CD4-positive, alpha-beta T cell treated with Interleukin-4 for 4 hours (primary cell): ENCODE results near the gene DIP2B.
"Not testable (repeated sequence)": the region's sequence is repeated elsewhere in the genome, so short reads cannot be mapped to it uniquely, and the experiment has no call there.

Experiments used
- DNase-seq: peaks from one replicate; pipeline ENCODE4 v3.0.0-alpha.2; 2020

DIP2B gene

DNA sequence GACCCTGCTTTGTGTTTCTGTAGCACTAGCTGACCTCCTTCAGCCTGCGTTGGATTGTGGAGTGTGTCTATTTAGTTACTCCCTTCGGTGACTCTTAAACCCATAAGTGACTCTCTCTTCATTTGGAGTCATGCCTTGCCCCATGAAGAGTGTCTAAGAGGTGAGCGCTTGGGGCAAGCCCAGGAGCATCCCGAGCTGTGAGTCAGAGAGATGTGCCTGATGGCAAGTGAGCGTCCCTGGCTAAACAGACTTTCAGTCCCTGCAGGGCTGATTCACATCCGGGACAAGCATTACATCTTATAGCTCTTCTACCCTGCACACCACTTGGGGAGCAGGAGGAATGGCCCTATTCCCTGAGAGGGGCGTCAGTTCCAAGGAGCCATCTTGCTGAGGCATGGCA, 234.8 kb downstream of the DIP2B start:
- DNase-seq, result no peak

GRCh38 chr12:50740307-50740706, 235.5 kb downstream of the DIP2B start:
- no peak for DNase-seq

DNA sequence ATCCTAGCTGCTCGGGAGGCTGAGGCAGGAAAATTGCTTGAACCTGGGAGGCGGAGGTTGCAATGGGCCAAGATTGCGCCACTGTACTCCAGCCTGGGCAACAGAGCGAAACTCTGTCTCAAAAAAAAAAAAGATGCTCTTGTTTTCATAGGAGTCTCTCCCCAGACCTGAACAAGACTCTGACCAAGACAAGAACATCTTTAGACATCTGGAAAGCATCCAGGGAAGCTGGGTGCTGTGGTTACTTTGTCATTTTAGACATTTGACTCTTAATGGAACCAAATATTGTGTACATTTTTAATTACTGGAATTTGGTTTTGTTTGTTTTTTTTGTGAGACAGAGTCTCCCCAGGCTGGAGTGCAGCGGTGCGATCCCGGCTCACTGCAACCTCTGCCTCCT, 238.0 kb downstream of the DIP2B start:
- DNase-seq, result no peak

- DNase-seq, result no peak
Observed at GRCh38 chr12:50745861-50746260, 241.1 kb downstream of the DIP2B start.

DNA sequence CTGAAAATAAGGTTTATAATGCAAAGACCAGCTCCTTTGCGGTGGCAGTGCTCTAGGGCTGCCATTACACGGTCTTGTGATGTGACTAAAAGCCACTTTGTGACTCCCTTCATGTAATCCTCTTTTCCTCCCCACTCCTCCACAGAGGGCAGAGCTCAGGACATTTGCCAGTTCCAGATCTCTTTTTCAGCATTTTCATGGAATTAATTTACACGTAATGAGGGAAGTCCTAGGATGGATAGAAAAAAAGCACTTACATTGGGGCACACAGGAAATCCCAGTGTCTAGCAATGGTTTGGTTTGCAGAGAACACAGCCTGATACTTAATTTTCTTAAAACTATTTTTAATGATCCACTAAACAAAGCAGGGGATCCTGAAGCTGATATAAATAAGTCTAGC, 241.6 kb downstream of the DIP2B start:
- no peak for DNase-seq

GRCh38 chr12:50747817-50748216, 243.0 kb downstream of the DIP2B start:
- DNase-seq, result no peak

GRCh38 chr12:50749459-50749882, 244.7 kb downstream of the DIP2B start:
- DNase-seq, result no peak

DNA sequence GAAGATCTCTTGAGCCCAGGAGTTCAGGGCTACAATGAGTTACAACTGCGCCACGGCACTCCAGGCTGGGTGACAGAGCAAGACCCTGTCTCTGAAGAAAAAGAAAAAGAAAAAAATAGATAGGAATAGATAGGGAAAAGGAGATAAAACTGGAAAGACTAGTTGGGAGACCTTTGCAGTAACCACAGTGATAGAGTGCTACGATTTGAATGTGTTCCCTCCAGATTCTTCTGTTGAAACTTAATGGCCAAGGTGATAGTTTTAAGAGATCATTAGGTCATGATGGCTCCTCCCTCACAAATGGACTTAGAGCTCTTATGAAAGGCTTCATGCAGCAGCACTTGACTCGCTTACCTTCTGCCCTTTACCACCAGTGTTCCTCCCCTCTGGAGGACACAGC, 245.6 kb downstream of the DIP2B start:
- DNase-seq, result no peak

DNA sequence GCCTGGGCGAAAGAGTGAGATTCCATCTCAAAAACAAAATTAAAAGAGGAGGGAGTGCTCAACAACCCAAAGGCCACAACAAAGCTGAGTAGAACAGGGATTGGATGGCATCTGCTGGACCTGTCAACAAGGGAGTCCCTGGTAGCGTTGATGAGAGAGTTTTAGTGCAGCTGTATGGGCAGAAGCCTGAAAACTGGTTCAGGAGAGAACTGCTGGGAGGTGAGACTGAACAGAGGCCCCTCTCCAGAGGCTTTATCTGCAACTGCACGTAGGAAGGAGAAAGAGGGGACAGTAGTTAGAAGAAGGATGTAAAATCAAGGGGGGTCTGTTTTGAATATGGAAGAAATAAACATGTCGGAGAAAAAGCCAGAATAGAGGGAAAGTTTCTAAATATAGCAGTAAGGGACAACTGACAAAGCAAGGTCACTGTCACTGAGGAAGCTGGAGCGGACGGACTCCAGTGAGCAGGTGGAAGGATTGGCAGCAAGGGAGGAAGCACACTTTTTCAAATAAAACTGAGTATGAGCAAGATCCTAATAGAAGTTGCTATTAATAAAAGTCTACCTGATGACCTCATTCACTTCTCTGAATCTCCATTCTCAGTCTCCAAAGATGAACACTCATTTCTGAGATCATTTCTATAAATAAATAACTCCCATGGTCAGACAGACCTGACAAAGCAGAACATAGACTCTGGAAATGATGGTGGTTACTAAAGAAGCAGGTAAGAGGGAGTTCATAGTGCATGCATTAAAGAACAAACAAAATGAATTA, 247.3 kb downstream of the DIP2B start:
- no peak for DNase-seq

DNA sequence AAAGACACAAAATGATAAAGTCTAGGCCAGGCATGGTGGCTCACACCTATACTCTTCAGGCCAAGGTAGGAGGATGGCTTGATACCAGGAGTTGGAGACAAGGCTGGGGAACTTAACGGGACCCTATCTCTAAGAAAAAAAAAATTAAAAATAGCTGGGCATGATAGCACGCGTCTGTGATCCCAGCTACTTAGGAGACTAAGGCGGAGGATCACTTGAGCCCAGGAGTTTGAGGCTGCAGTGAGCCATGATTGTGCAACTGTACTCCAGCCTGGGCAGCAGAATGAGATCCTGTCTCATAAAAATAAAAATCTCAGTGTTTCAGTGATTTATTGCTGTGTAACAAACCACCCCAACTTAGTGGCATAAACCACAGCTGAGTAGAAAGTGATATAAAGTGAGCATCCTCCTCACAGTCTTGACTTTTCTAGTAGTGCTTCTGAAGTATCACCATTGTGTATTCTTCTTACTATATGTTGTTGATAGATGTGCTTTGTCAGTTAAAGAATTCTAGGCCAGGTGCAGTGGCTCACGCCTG, 248.5 kb downstream of the DIP2B start:
- no peak for DNase-seq

GRCh38 chr12:50763639-50764285, 259.0 kb downstream of the DIP2B start, which contains the start of gene ATF1:
Gene ATF1, plus strand, starts transcription at chr12:50764101. Its CDS starts 16,045 bp downstream, at chr12:50780146.
- DNase-seq, result peak; percentile 90

GRCh38 chr12:50764286-50765094, 259.7 kb downstream of the DIP2B start:
- DNase-seq, result peak; percentile 81

DNA sequence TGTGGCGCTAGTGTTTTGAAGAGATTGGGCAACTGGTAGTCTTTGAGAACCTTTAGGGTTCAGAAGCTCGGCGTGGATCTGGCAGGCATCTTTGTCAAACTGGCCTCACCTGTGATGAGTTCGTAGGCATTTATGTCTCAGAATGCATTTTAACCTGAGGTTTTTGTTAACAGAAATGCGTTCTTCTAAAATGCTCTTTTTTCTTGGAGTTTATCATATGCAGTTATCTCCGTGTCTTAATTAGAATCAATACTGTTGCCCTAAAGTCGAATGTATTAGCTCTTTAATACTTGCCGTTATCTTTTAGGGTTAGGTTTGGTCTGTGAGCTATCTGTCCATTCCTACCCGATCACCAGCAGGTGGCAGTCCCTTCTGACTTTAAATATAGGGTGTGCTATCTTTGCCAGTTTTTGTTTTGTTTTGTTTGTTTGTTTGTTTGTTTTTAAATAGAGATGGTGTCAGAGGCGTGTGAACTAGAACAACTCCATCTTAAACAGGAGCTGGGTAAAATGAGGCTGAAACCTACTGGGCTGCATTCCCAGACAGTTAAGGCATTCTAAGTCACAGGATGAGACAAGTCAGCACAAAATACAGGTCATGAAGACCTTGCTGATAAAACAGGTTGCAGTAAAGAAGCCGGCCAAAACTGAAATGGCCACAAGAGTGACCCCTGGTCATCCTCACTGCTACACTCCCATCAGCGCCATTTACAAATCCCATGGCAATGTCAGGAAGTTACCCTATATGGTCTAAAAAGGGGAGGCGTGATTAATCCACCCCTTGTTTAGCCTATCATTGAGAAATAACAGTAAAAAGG, 260.5 kb downstream of the DIP2B start:
- peak; percentile 62 for DNase-seq

DNA sequence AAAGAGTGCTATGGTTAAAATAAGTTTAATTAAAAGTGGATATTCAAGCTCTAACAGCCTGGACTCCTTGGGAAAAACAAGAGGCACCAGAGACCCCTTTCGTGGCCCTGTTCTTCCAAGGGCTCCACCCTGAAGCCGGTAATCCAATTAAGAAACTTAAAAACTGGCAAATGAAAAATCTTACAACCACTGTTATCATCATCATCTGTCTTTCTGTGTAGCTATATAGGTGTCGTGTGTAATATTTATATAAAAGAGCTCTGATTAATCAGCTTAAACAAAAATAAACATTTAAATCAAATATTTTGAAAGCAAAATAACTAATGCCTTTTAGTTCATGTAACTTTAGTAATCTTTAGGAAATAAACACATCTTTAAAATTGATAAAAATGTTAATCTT, 263.6 kb downstream of the DIP2B start:
- DNase-seq, result no peak

DNA sequence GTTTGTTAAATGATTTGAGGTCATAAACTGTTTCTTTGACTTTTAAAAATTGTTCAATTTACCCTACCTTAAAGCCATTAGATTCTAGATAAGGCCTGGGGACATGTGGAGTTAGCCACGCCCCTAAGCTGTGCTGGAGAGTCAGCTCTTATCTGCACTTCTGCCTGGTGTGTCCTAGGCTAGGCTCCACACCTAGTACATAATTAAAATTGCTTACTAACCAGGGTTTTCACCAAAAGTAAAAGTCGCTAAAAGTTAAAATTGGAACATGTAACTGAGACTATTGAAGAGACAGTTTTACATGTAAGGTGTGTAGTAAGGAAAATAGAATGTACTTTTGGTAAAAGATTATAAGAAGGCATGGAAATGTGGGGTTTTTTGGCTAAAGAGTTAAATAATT, 264.0 kb downstream of the DIP2B start:
- not testable (repeated sequence) for DNase-seq

- no peak for DNase-seq
Observed at GRCh38 chr12:50771409-50771808, 266.6 kb downstream of the DIP2B start.

- no peak for DNase-seq
Observed at GRCh38 chr12:50772470-50772869, 267.7 kb downstream of the DIP2B start.

DNA sequence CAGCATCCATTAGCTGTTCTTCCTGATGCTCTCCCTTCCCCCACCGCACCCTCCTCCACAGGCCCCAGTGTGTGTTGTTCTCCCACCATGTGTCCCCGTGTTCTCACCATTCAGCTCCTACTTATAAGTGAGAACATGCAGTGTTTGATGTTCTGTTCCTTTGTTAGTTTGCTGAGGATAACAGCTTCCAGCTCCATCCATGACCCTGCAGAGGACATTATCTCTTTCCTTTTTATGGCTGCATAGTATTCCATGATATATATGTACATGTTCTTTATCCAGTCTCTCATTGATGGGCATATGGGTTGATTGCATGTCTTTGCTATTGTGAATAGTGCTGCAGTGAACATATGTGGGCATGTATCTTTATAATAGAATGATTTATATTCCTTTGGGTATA, 268.1 kb downstream of the DIP2B start:
- DNase-seq, result no peak

GRCh38 chr12:50775251-50775650, 270.5 kb downstream of the DIP2B start:
- DNase-seq, result no peak

DNA sequence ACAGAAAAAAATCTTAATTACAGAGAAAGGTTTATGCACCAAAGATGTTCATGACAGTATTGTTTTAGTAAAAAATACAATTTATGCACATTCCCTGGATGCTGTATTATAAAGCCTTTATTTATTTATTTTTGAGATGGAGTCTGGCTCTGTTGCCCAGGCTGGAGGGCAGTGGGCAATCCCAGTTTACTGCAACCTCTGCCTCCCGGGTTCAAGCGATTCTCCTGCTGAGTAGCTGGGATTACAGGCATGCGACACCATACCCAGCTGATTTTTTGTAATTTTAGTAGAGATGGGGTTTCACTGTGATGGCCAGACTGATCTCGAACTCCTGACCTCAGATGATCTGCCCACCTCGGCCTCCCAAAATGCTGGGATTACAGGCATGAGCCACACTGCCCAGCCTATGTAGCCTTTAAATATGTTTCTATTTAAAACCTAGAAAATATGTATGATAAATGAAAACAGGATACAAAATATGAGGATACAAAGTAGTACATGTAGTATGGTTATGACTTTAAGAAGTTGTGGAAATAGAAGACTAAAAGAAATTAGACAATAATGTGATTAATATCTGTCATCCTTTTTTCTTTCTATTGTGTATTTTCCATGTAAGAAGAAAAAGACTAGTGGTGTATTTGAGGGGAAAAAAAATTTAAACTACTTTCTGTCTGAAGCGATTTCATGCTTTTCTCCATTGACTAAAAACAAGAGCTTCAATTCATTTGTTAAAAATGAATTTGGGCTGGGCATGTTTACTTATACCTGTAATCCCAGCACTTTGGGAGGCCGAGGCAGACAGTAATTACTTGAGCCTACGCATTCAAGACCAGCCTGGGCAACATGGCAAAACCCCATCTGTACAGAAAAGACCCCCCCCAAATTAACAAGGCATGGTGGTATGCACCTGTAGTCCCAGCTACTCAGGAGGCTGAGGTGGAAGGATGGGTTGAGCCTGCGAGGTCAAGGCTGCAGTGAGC, 272.3 kb downstream of the DIP2B start:
- no peak for DNase-seq
